ENCODE results near the gene EIF3B.
"Not testable (repeated sequence)": the region's sequence is repeated elsewhere in the genome, so short reads cannot be mapped to it uniquely, and the experiment has no call there.

EIF3B gene

GRCh38 chr7:2403718-2404648, 49.4 kb downstream of the EIF3B start:
- DNase-seq, result no peak

GRCh38 chr7:2404714-2405119, 50.1 kb downstream of the EIF3B start:
- no peak for DNase-seq

- no peak for DNase-seq
Observed at GRCh38 chr7:2405201-2405600, 50.6 kb downstream of the EIF3B start.

GRCh38 chr7:2405601-2406345, 51.1 kb downstream of the EIF3B start:
- no peak for DNase-seq

GRCh38 chr7:2409745-2410414, 55.3 kb downstream of the EIF3B start:
- DNase-seq, result no peak

GRCh38 chr7:2411049-2411448, 56.4 kb downstream of the EIF3B start:
- DNase-seq, result no peak

GRCh38 chr7:2411815-2412586, 57.4 kb downstream of the EIF3B start:
- DNase-seq, result no peak

GRCh38 chr7:2412587-2413201, 58.1 kb downstream of the EIF3B start:
- DNase-seq, result no peak

GRCh38 chr7:2416063-2416462, 61.4 kb downstream of the EIF3B start:
- no peak for DNase-seq

- no peak for DNase-seq
Observed at GRCh38 chr7:2416650-2417049, 62.0 kb downstream of the EIF3B start.

- DNase-seq, result not testable (repeated sequence)
Observed at GRCh38 chr7:2417178-2417577, 62.6 kb downstream of the EIF3B start.

GRCh38 chr7:2417981-2418481, 63.4 kb downstream of the EIF3B start:
- no peak for DNase-seq

- DNase-seq, result no peak
Observed at GRCh38 chr7:2420216-2420933, 65.7 kb downstream of the EIF3B start.

- no peak for DNase-seq
Observed at GRCh38 chr7:2421943-2422310, 67.3 kb downstream of the EIF3B start.

- no peak for DNase-seq
Observed at GRCh38 chr7:2425749-2426148, 71.1 kb downstream of the EIF3B start.
